Vagina (tissue), 2 donors: ENCODE data around the gene CLEC2A.
"Not testable (repeated sequence)": the region's sequence is repeated elsewhere in the genome, so short reads cannot be mapped to it uniquely, and the experiment has no call there.

Experiments used
- CTCF ChIP-seq, 3 experiments: fragments of 450-650 bp in 2 of 3; fragments of 200-600 bp in 1 of 3; sonication (generic) in 1 of 3; IDR thresholded peaks; one replicate each; pipeline ENCODE4 v1.5.1; 2017 to 2019; ENCODE audit warnings: antibody characterized with exemption in 3 of 3, mild to moderate bottlenecking in 2 of 3, moderate library complexity in 2 of 3
- POLR2A ChIP-seq, 2 donors: fragments of 450-650 bp; IDR thresholded peaks; one replicate each; pipeline ENCODE4 v1.6.1; 2017; ENCODE audit warnings: antibody characterized with exemption in 2 of 2, mild to moderate bottlenecking in 2 of 2, moderate library complexity in 2 of 2

- TF ChIP-seq CTCF, POLR2A (IDR thresholded peaks at IDR 0.05): not testable (repeated sequence)
Measured at GRCh38 chr12:9952954-9953729, 21.0 kb upstream of the CLEC2A start.
